Stimulated activated CD8-positive, alpha-beta memory T cell treated with anti-CD3 and anti-CD28 coated beads, Interleukin-4, amount 100 ng/mL, for 4 hours (primary cell): ENCODE results near the gene TMEM235.

ENCODE experiments used
- DNase-seq, 2 donors: peaks; one replicate each; pipeline ENCODE4 v3.0.0-alpha.2; 2020; ENCODE audit warnings: low read depth in 2 of 2, low spot score in 1 of 2

Gene TMEM235

DNA sequence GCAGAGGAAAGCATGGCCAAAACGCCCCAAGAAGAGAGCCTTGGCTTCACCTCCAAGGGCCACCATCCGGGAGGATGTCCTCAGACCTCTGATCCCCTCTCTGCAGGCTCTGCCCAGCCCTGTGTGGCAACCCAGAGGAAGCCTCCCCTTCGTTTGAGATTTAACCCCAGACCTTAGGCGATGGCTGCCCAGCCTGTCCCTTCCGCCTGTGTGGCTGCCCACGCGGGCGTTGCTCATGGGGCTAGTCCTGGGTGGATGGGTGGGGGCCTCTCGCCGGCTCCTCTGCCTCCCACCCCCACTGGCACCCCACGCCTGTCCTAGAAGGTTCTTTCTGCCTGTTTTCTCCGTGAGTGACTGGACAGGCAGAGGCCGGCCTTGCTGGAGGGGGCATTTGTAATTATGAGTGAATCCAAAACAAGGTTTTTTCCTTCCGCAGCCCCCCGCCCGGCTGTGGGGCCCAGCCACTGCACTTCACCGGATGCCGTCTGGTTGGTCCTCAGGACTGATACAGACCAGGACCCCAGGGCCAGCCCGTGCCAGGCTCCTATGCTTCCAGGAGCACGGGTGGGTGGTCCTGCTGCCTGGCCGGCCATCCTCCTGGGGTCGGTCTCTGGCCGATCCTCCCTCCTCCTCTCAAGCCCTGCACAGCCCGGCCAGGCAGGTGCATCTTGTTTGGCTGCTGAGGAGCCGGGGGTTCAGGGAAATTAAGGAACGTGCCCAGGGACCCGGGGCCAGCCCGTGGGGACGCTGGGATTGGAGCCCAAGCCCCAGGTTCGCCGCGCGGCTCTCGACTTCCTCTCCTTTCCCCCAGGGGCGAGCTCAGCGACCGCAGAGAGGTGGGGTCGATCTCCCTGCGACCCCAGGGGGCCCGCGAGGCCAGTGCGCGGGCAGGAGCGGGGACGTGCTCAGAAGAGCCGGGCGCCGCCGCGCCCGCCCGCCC, at the start of gene TMEM235:
TMEM235 (plus strand) TSS at position 636 of the 940 bp plus-strand sequence. CDS start 393 bp downstream, outside the sequence.
- no peak for DNase-seq

GRCh38 chr17:78182504-78182903, 48.9 kb upstream of the TMEM235 start:
- DNase-seq = no peak

- no peak for DNase-seq
Observed at GRCh38 chr17:78183916-78184315, 47.5 kb upstream of the TMEM235 start.

- DNase-seq = no peak
Observed at GRCh38 chr17:78184351-78184750, 47.1 kb upstream of the TMEM235 start.

GRCh38 chr17:78184868-78185267, 46.6 kb upstream of the TMEM235 start:
- no peak for DNase-seq

DNA sequence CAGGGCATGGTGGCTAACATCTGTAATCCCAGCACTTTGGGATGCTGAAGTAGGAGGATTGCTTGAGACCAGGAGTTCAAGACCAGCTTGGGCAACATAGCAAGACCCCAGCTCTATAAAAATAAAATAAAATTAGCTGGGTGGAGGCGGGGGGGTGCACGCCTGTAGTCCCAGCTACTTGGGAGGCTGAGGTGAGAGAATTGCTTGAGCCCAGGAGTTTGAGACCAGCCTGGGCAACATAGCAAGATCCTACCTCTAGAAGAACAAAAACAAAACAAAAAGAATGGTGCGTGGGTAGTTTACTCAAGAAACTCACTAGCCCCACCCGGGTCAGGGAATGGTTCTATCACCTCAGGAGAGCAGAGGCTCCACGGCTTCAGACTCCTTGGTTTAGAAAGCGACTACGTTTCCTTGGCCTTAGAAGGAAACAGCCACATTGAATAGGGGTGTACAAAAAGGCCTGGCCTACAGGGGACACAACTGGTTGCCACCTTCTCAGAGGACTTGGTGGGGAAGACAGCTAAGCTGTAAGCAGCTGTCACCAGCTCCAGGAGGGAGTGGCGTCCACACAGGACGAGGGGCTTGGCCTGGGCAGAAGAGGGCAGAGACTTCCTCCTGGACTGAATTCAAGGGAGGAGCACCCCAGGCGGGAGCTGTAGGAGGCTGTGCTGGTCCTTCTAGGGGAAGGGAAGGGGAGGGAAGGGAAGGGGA, 45.3 kb upstream of the TMEM235 start:
- no peak for DNase-seq

DNA sequence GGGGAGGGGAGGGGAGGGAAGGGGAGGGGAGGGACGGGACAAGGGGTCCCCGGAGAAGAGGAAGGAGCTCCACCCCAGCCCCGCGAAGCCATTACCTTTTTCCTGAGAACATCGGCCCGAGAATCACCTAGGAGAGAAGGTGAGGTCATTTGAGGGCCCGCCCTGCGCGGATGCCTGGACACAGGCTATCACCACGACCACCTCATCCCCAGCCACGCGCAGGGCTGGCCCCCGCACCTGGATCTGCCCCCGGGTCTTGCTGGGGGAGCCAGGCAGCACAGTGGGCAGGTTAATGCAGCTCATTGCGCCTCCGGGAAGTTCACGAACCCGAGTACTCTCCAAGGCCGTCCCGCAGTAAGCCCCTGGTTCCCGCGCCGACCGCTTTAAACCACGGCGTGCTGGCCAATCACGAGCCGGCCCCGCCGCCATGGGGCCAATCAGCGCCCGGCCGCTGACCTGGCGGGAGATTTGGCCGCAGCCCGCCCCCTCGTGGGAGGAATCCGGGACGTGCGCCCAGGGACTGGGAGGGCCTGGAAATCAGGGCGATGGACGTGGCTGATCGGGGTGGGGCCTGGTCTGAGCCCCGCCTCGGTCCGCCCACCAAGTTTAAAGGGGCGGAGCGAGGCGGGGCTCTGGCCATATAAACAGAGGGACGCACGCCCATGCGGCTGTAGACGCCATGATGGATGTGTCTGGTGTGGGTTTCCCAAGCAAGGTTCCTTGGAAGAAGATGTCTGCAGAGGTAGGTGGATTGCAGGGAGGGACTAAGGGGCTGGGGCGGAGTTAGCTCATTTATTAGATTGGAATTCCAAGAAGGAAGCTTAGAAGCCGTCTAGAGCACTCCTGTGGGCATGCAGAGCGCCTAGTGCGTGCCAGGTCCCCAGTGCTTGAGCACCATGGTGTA, 44.5 kb upstream of the TMEM235 start, which contains the start of the genes AFMID and TK1:
AFMID (plus strand) TSS at position 671 of the 904 bp plus-strand sequence; CDS start at position 680, 9 bp downstream.
TK1 (minus strand) TSS at position 361 of the 904 bp plus-strand sequence; CDS start at position 303, 58 bp downstream.
- DNase-seq = peak; percentile 26 to 49

DNA sequence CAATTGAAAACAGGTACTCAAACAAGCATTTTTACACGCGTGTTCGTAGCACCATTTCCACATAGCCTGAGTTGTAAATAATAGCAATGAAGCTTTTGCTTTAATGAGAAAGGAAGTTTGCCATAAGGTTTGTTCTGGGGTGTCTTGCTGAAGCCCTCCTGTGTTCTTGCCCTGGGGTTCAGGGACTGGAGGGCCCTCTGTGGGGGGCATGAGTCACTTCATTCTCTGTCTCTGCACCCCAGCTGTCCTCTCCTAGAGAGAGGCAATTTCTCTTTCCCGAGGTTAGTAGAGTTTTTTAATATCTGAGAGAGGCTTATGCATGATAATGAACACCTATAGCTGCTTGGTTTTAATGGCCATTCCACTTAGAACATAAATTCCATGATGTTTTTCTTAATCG, 34.7 kb upstream of the TMEM235 start:
- no peak for DNase-seq

GRCh38 chr17:78197147-78197832, 34.1 kb upstream of the TMEM235 start:
- no peak for DNase-seq

DNA sequence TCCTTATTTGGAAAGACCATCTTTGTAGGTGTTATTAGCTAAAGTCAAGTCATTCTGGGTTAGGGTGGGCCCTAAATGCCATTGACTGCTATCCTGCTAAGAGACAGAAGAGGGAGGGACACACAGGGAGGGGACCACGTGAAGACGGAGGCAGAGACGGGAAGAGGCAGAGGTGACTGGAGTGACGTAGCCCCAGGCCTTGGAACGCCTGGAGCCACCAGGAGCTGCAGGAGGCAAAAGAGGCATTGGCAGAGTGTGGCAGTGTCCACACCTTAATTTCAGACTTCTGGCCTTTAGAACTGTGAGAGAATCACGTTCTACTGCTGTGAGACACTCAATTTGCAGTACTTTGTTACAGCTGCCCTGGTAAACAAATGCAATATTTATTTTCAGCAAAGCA, 31.0 kb upstream of the TMEM235 start:
- no peak for DNase-seq

GRCh38 chr17:78202666-78203065, 28.8 kb upstream of the TMEM235 start:
- DNase-seq = no peak

DNA sequence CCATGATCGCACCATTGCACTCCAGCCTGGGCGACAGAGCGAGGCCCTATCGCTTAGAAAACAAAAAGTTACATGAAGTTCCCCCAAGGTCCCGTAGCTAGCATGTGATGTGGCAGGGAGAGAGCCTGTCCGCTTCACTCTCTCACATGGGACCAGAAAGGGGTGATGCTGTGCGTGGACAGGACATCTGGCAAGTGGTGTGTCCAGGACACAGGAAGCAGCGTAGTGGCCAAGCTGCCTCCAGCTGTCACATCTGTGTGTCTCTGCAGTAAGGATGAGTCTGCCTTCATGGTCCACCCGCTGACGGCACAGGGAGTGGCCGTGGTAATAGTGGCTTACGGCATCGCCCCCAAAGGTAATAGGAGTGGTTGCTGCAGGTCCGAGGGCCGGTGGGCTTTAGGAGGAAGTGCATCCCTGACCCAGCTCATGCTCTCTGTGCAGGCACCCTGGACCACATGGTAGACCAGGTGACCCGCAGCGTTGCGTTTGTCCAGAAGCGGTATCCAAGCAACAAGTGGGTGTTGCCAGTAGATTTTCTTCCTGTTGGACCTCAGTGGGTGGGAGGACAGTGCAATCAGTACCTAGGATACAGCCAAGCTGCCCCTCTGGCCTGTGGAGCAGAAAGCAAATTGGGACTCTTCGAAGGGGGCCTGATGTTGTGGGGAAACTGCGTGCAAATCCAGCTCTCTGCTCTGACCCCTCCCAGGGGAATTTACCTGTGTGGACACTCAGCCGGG, 26.9 kb upstream of the TMEM235 start:
- no peak for DNase-seq

DNA sequence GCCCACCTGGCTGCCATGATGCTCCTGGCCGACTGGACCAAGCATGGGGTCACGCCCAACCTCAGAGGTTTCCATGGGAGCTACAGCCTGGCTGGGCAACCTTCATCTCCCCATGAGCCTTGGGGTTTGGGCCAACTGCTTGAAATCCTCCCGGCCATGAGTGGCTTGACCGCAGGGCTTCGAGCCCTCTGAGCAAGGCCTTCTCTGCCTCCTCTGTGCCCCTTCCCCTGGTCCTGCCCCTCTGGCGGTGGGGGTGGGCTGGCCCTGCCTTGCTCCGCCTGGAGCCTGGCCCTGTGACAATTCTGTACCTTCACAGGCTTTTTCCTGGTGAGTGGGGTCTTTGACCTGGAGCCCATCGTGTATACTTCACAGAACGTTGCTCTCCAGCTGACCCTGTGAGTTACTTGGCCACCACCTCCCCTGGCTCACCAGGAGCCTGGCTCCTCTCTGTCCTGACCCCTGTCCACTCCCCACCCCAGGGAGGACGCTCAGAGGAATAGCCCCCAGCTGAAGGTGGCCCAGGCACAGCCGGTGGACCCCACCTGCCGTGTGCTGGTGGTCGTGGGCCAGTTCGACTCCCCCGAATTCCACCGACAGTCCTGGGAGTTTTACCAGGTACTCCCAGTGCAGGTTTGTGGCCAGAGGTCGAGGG, 26.2 kb upstream of the TMEM235 start:
- no peak for DNase-seq

DNA sequence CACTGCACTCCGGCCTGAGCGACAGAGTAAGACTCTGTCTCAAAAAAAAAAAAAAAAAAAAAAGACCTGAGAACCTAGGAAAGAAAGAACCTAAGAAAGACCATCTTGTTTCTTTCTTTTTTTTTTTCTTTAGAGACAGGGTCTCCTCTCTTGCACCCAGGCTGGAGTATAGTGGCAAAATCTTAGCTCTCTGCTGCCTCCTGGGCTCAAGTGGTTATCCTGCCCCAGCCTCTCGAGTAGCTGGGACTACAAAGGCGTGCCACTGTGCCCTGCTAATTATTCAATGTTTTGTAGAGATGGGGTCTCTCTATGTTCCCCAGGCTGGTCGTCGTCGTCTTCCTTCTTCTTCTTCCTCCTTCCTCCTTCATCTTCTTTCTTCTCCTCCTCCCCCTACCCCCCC, 25.1 kb upstream of the TMEM235 start:
- DNase-seq = no peak

- DNase-seq = no peak
Observed at GRCh38 chr17:78208486-78208885, 22.9 kb upstream of the TMEM235 start.

- DNase-seq = no peak
Observed at GRCh38 chr17:78210111-78210510, 21.3 kb upstream of the TMEM235 start.

DNA sequence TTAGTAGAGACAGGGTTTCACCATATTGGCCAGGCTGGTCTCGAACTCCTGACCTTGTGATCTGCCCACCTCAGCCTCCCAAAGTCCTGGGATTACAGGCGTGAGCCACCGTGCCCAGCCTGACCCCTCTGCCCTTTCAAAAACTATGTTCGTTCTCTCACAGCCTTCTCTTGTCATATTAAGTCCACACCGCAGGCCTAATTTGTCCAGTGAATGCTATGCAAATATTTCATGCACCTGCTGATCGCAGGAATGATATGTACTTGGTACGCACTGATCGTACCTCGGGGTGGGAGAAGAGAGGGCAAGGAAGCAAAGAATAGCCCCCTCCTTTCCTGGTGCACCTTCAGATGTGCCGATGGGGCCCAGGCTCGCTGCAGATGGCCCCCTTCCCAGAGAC, 20.4 kb upstream of the TMEM235 start:
- no peak for DNase-seq

DNA sequence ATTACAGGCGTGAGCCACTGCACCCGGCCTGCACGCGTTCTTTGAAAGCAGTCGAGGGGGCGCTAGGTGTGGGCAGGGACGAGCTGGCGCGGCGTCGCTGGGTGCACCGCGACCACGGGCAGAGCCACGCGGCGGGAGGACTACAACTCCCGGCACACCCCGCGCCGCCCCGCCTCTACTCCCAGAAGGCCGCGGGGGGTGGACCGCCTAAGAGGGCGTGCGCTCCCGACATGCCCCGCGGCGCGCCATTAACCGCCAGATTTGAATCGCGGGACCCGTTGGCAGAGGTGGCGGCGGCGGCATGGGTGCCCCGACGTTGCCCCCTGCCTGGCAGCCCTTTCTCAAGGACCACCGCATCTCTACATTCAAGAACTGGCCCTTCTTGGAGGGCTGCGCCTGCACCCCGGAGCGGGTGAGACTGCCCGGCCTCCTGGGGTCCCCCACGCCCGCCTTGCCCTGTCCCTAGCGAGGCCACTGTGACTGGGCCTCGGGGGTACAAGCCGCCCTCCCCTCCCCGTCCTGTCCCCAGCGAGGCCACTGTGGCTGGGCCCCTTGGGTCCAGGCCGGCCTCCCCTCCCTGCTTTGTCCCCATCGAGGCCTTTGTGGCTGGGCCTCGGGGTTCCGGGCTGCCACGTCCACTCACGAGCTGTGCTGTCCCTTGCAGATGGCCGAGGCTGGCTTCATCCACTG, 17.3 kb upstream of the TMEM235 start, which contains the start of gene BIRC5:
BIRC5 (plus strand) TSS at position 238 of the 690 bp plus-strand sequence; CDS start at position 302, 64 bp downstream.
- DNase-seq = peak; percentile 77 to 85
